ENCODE results near the gene TMEM184C. TPM values are rescaled to one million over a fixed set of nuclear protein-coding genes. Genes with fewer than 3 reads are reported as not detected.

Gene TMEM184C
- total RNA-seq, 4 donors from 2014 or later = 15.4 to 22.1 (median 16.6) TPM

DNA sequence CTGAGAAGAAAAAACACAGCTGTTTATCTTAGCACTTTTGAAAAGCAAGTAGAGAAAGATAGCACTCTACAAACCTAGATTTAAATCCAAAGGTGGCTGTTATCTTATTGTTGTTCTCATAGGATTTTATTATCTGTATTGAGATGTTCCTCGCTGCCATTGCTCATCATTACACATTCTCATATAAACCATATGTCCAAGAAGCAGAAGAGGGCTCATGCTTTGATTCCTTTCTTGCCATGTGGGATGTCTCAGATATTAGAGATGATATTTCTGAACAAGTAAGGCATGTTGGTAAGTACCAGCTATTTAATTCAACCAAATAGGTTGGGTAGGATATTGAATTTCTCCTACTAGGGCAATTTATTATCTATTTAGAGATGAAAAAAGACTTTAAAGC lies 16.4 kb downstream of the TMEM184C start:
- no peak overlapping the region for H3K4me3 ChIP-seq
- WGBS = 94% methylated on average over 1 of the region's 1 CpG
- TF ChIP-seq POLR2AphosphoS5 (IDR thresholded peaks at IDR 0.05) (no peak), POLR2A (IDR thresholded peaks at IDR 0.05; ENCODE audit: low read depth) (no peak)

DNA sequence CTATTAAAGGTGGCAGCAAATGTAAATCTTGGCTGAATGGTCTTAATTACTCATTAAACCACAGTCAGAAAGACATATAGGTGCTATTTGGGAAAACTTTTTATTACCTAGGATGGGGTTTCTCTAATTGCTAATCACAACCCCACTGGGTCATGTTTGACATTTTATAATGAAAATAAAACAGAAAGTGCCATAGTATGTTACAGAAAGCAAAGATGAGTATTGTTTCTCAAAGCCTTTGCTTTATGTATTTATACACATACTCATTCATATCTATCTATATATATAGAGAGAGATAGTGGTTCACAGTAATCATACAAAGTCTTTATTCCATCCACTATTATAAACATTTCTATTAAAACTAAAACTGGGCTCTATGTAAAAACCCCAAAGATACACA lies 18.2 kb downstream of the TMEM184C start:
- Histone ChIP-seq H3K27me3 (no peaks in the 10 kb centered on the region), H3K9me3 (no peaks in the 10 kb centered on the region), H3K36me3 (peaks cover 27 to 80% (median 64%) of the 10 kb centered on the region in 4 donors), H3K4me3 (no peak overlapping the region), H3K27ac (replicated peaks in 1 of 4) (no peak overlapping the region), H3K4me1 (no peaks in the 10 kb centered on the region)
- intact Hi-C loops (cut with DNase I) = no loop called here
- TF ChIP-seq POLR2A (IDR thresholded peaks at IDR 0.05; ENCODE audit: low read depth) (no peak), EP300 (IDR thresholded peaks at IDR 0.05) (no peak), POLR2AphosphoS5 (IDR thresholded peaks at IDR 0.05) (no peak)
- TF ChIP-seq, protein P1, sequence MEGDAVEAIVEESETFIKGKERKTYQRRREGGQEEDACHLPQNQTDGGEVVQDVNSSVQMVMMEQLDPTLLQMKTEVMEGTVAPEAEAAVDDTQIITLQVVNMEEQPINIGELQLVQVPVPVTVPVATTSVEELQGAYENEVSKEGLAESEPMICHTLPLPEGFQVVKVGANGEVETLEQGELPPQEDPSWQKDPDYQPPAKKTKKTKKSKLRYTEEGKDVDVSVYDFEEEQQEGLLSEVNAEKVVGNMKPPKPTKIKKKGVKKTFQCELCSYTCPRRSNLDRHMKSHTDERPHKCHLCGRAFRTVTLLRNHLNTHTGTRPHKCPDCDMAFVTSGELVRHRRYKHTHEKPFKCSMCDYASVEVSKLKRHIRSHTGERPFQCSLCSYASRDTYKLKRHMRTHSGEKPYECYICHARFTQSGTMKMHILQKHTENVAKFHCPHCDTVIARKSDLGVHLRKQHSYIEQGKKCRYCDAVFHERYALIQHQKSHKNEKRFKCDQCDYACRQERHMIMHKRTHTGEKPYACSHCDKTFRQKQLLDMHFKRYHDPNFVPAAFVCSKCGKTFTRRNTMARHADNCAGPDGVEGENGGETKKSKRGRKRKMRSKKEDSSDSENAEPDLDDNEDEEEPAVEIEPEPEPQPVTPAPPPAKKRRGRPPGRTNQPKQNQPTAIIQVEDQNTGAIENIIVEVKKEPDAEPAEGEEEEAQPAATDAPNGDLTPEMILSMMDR (IDR thresholded peaks at IDR 0.05) = no peak
- DNase-seq (ENCODE audit: extremely low spot score) = no peak

More for the DNA sequence above, 16.4 kb downstream of the TMEM184C start:
- intact Hi-C loops (cut with DNase I) = no loop called here
- Histone ChIP-seq H3K4me1 (no peaks in the 10 kb centered on the region), H3K27ac (replicated peaks in 1 of 4) (no peak overlapping the region), H3K27me3 (no peaks in the 10 kb centered on the region), H3K36me3 (peaks cover 27 to 96% (median 73%) of the 10 kb centered on the region in 4 donors), H3K9me3 (no peaks in the 10 kb centered on the region)
- no peak for DNase-seq (ENCODE audit: extremely low spot score)

DNA sequence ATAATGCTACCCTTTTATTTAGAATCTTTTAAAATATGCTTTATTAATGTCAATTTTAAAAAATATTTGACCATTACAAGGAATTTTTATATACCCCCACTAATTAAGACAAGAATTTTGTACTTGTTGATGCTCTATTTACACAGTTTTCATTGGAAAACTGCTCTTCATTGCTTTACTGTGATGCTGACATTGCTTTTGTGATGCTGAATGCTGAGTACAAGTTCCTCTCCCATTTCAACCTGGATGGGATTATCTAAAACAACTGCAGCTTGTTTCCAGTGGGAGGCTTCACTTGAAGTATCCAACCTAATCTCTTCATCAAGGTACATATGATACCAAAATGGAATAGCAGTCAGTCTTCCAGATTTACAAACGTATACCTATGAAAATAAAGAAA lies 21.2 kb downstream of the TMEM184C start:
- TF ChIP-seq, protein P1 (IDR thresholded peaks at IDR 0.05) = no peak
- TF ChIP-seq EP300 (IDR thresholded peaks at IDR 0.05) (no peak), POLR2A (IDR thresholded peaks at IDR 0.05; ENCODE audit: low read depth) (no peak), POLR2AphosphoS5 (IDR thresholded peaks at IDR 0.05) (no peak)
- Histone ChIP-seq H3K36me3 (peaks cover 24 to 77% (median 66%) of the 10 kb centered on the region in 4 donors), H3K4me3 (no peak overlapping the region), H3K4me1 (no peaks in the 10 kb centered on the region), H3K9me3 (no peaks in the 10 kb centered on the region), H3K27ac (replicated peaks in 1 of 4) (no peak overlapping the region), H3K27me3 (no peaks in the 10 kb centered on the region)
- whole genome bisulfite sequencing = 74% methylated on average over 1 of the region's 1 CpG
- DNase-seq (ENCODE audit: extremely low spot score) = no peak
- intact Hi-C loops (cut with DNase I) = no loop called here

DNA sequence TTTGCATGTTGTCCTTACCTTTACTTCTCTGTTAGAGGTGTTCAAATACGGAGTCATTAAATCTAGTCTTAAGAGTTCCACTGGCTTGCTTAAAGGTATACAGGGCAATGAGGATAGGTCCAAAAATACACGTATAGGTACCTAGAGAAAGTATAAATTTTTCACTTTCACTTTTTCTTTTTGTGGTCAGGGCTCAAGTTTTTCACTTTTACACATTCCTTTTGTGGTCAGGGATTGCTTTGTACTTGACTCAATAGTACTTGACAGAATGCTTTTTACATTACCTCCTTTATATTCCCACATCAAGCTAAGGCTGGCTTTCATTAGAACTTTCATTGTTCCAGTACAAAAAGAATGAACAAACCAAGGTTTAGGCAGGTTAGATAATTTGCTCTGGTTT lies 21.7 kb downstream of the TMEM184C start:
- TF ChIP-seq POLR2AphosphoS5 (IDR thresholded peaks at IDR 0.05) = no peak
- no peak for TF ChIP-seq EP300 (IDR thresholded peaks at IDR 0.05)
- TF ChIP-seq, protein P1 (IDR thresholded peaks at IDR 0.05) = no peak
- TF ChIP-seq POLR2A (IDR thresholded peaks at IDR 0.05; ENCODE audit: low read depth) = no peak
- intact Hi-C loops (cut with DNase I) = no loop called here
- WGBS = 79% methylated on average over 2 of the region's 2 CpGs
- H3K4me3 ChIP-seq = no peak overlapping the region
- DNase-seq (ENCODE audit: extremely low spot score) = no peak
- no peak overlapping the region for H3K27ac ChIP-seq (replicated peaks in 1 of 4)
- no peaks in the 10 kb centered on the region for H3K9me3 ChIP-seq
- peaks cover 20 to 71% (median 60%) of the 10 kb centered on the region in 4 donors for H3K36me3 ChIP-seq
- no peaks in the 10 kb centered on the region for H3K4me1 ChIP-seq
- H3K27me3 ChIP-seq = no peaks in the 10 kb centered on the region

DNA sequence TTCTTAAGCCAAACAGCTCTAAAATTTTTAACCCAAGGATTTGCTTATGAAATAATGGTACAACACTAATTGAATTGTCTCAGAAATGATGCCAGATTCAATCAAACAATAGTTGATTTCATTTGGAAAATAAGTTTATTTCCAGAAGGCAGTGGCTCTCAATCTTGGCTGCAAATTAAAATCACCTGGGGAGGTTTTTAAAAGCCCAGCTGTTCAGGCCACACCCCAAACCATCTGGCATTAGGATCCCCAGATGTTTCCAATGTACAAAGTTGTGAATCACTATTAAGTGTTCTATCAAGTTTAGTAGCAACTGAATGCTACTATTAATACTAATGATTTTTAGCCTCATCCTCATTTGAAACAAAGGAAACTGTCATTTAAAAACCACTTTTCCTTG lies 22.2 kb downstream of the TMEM184C start:
- H3K27ac ChIP-seq (replicated peaks in 1 of 4) = no peak overlapping the region
- no peak for DNase-seq (ENCODE audit: extremely low spot score)
- H3K9me3 ChIP-seq = no peaks in the 10 kb centered on the region

More for the DNA sequence above, 22.2 kb downstream of the TMEM184C start:
- H3K27me3 ChIP-seq = no peaks in the 10 kb centered on the region
- H3K4me3 ChIP-seq = no peak overlapping the region
- no peak for TF ChIP-seq EP300 (IDR thresholded peaks at IDR 0.05)
- TF ChIP-seq POLR2AphosphoS5 (IDR thresholded peaks at IDR 0.05) = no peak
- TF ChIP-seq, protein P1 (IDR thresholded peaks at IDR 0.05) = no peak
- no peak for TF ChIP-seq POLR2A (IDR thresholded peaks at IDR 0.05; ENCODE audit: low read depth)
- peaks cover 15 to 67% (median 56%) of the 10 kb centered on the region in 4 donors for H3K36me3 ChIP-seq
- intact Hi-C loops (cut with DNase I) = no loop called here
- H3K4me1 ChIP-seq = no peaks in the 10 kb centered on the region

Measured in esophagus muscularis mucosa (tissue), 4 donors.